Left lung (tissue), 10 donors: ENCODE results near the gene KCNH8. TPM values are rescaled to one million over a fixed set of nuclear protein-coding genes. Genes with fewer than 3 reads are reported as not detected.
A peak's percentile ranks its signal among the peaks of the same experiment; 100 is the strongest.

Experiments
- ATAC-seq: fragments of 200-7000 bp; cut with Tn5 transposase; one replicate; pipeline ENCODE4 v1.9.1; 2020; ENCODE audit warnings: moderate library complexity
- DNase-seq, 4 donors: peaks; one replicate each; pipeline ENCODE4 v3.0.0-alpha.2; 2013 to 2020
- H3K27ac ChIP-seq, 2 donors: fragments of 200-600 bp; sonication (generic) in 1 of 2; one replicate each; pipeline versions ENCODE4 v1.5.0 to v1.8.0; 2020 to 2021
- H3K27me3 ChIP-seq, 2 donors: fragments of 200-600 bp; sonication (generic) in 1 of 2; one replicate each; pipeline versions ENCODE4 v1.5.0 to v1.8.0; 2020 to 2021
- H3K36me3 ChIP-seq, 2 donors: fragments of 200-600 bp; sonication (generic) in 1 of 2; one replicate each; pipeline versions ENCODE4 v1.5.0 to v1.8.0; 2020 to 2021
- H3K4me1 ChIP-seq, 2 donors: fragments of 200-600 bp; one replicate each; pipeline ENCODE4 v1.8.0; 2021
- H3K4me3 ChIP-seq, 2 donors: fragments of 200-600 bp; sonication (generic) in 1 of 2; one replicate each; pipeline versions ENCODE4 v1.5.0 to v1.8.0; 2020 to 2021; ENCODE audit warnings: mild to moderate bottlenecking in 1 of 2
- H3K9me3 ChIP-seq, 2 donors: fragments of 200-600 bp; sonication (generic) in 1 of 2; one replicate each; pipeline versions ENCODE4 v1.5.0 to v1.8.0; 2020 to 2021
- intact Hi-C, 2 donors: fragments of 100-400 bp; cut with DNase I; formaldehyde crosslinking; loops; one replicate each; pipeline versions ENCODE4 v1.11.2 to v1.14.2; 2022
- polyA plus RNA-seq, 6 donors: library from polyadenylated mRNA; unstranded; fragments of 120-200 nt; gene quantifications; one replicate each; pipeline ENCODE4 v1.2.1, GENCODE V29; 2013; ENCODE audit not compliant: insufficient read length in 6 of 6
- total RNA-seq, 2 donors: library from RNA; stranded (reverse); fragmentation: NEBNext Ultra II Directional; extraction: Animal tissue kit (Norgen Biotek cat#: 25700); gene quantifications; one replicate each; pipeline ENCODE4 v1.2.1, GENCODE V29; 2021
- TF ChIP-seq, protein P1 (sequence below), 2 donors: fragments of 200-600 bp; sonication (generic) in 1 of 2; IDR thresholded peaks; one replicate each; pipeline versions ENCODE4 v1.5.0 to v1.8.0; 2021; ENCODE audit warnings: antibody characterized with exemption in 2 of 2
- donor health status: DM: no; HTN: yes; CAD: no.
- donor health status: DM: no; HTN: no; CAD: no.

The KCNH8 gene
- total and polyA plus RNA-seq, 8 donors: 0.12 to 3.0 (median 2.1) TPM

GRCh38 chr3:19106307-19106706 is 42.0 kb upstream of the KCNH8 start:
- Histone ChIP-seq H3K27me3 (no peaks in the 10 kb centered on the region), H3K4me3 (no peak overlapping the region), H3K4me1 (no peaks in the 10 kb centered on the region), H3K36me3 (no peaks in the 10 kb centered on the region), H3K27ac (no peak overlapping the region), H3K9me3 (peaks cover 0 to 15% of the 10 kb centered on the region in 2 donors)
- ATAC-seq (no peak), DNase-seq (peak in 1 of 4 donors; percentile 24)
- intact Hi-C loops: no loop called here
- TF ChIP-seq, protein P1, sequence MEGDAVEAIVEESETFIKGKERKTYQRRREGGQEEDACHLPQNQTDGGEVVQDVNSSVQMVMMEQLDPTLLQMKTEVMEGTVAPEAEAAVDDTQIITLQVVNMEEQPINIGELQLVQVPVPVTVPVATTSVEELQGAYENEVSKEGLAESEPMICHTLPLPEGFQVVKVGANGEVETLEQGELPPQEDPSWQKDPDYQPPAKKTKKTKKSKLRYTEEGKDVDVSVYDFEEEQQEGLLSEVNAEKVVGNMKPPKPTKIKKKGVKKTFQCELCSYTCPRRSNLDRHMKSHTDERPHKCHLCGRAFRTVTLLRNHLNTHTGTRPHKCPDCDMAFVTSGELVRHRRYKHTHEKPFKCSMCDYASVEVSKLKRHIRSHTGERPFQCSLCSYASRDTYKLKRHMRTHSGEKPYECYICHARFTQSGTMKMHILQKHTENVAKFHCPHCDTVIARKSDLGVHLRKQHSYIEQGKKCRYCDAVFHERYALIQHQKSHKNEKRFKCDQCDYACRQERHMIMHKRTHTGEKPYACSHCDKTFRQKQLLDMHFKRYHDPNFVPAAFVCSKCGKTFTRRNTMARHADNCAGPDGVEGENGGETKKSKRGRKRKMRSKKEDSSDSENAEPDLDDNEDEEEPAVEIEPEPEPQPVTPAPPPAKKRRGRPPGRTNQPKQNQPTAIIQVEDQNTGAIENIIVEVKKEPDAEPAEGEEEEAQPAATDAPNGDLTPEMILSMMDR (IDR thresholded peaks at IDR 0.05): no peak

DNA sequence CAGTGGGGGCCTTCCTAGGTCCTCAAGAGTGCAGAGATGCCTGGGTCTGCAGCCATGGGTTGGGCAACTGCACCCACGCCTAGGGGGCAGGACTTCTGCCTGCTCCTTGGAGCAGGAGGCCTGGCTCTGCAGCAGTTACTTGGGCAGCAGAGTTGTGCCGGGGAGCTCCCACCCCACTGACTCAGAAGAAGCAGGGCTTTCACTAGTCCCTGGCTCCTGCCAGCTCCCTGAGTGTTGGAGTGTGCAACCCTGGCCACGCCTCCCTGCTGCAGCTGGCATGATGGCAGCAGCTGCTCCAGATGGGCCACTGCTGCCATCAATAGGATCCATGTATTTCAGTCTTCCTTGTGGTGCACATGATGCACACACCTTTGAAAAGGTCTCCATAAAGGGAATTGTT is 40.6 kb upstream of the KCNH8 start:
- Histone ChIP-seq H3K27me3 (no peaks in the 10 kb centered on the region), H3K4me1 (no peaks in the 10 kb centered on the region), H3K27ac (no peak overlapping the region), H3K36me3 (no peaks in the 10 kb centered on the region), H3K4me3 (no peak overlapping the region), H3K9me3 (peaks cover 0 to 15% of the 10 kb centered on the region in 2 donors)
- ATAC-seq (no peak), DNase-seq (no peak)
- TF ChIP-seq, protein P1 (IDR thresholded peaks at IDR 0.05): no peak
- intact Hi-C loops: no loop called here

- DNase-seq (no peak), ATAC-seq (no peak)
- Histone ChIP-seq H3K4me3 (no peak overlapping the region), H3K27me3 (no peaks in the 10 kb centered on the region), H3K4me1 (no peaks in the 10 kb centered on the region), H3K36me3 (no peaks in the 10 kb centered on the region), H3K27ac (no peak overlapping the region), H3K9me3 (peaks cover 0 to 15% of the 10 kb centered on the region in 2 donors)
- intact Hi-C loops: no loop called here
- TF ChIP-seq, protein P1 (IDR thresholded peaks at IDR 0.05): no peak
These were observed 37.9 kb upstream of the KCNH8 start for GRCh38 chr3:19110335-19110895.

- no peak for ATAC-seq
- Histone ChIP-seq H3K27me3 (no peaks in the 10 kb centered on the region), H3K36me3 (no peaks in the 10 kb centered on the region), H3K9me3 (peaks cover 0 to 5% of the 10 kb centered on the region in 2 donors), H3K4me1 (no peaks in the 10 kb centered on the region), H3K4me3 (no peak overlapping the region), H3K27ac (no peak overlapping the region)
- TF ChIP-seq, protein P1 (IDR thresholded peaks at IDR 0.05): no peak
- intact Hi-C loops: no loop called here
- no peak for DNase-seq
These were observed 33.8 kb upstream of the KCNH8 start for GRCh38 chr3:19114461-19114860.

- Histone ChIP-seq H3K4me3 (no peak overlapping the region), H3K9me3 (peaks cover 0 to 5% of the 10 kb centered on the region in 2 donors), H3K36me3 (no peaks in the 10 kb centered on the region), H3K4me1 (no peaks in the 10 kb centered on the region), H3K27me3 (no peaks in the 10 kb centered on the region), H3K27ac (no peak overlapping the region)
- TF ChIP-seq, protein P1 (IDR thresholded peaks at IDR 0.05): no peak
- intact Hi-C loops: no loop called here
- ATAC-seq (no peak), DNase-seq (no peak)
These were observed 32.1 kb upstream of the KCNH8 start for GRCh38 chr3:19116239-19116638.
